GM12878 (cell line): ENCODE data around the gene ACP4.

Experiments
- NR2C2 ChIP-seq: IDR thresholded peaks from 2 replicates; pipeline ENCODE4 v1.6.1; 2011; ENCODE audit warnings: borderline replicate concordance, low read depth; ENCODE audit not compliant: control insufficient read depth, insufficient read length
- RAD21 ChIP-seq: IDR thresholded peaks from 2 replicates; pipeline ENCODE4 v1.6.1; 2011; ENCODE audit warnings: mild to moderate bottlenecking, low read depth, low read length, moderate library complexity; ENCODE audit not compliant: insufficient read depth
- TAF1 ChIP-seq: IDR thresholded peaks from 2 replicates; pipeline ENCODE4 v1.6.1; 2011; ENCODE audit warnings: mild to moderate bottlenecking, low read depth, low read length, borderline replicate concordance

DNA sequence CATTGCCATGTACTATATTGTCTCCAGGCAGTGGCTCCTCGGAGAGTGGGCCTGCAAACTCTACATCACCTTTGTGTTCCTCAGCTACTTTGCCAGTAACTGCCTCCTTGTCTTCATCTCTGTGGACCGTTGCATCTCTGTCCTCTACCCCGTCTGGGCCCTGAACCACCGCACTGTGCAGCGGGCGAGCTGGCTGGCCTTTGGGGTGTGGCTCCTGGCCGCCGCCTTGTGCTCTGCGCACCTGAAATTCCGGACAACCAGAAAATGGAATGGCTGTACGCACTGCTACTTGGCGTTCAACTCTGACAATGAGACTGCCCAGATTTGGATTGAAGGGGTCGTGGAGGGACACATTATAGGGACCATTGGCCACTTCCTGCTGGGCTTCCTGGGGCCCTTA, 19.3 kb upstream of the ACP4 start:
- TF ChIP-seq TAF1 (no peak), RAD21 (no peak), NR2C2 (no peak)
